Esophagus squamous epithelium (tissue), 5 donors: ENCODE data around the gene ACP4. TPM values are rescaled to one million over a fixed set of nuclear protein-coding genes. Genes with fewer than 3 reads are reported as not detected.

Source experiments
- DNase-seq: peaks from one replicate; lab custom pipeline; 2025; lab: John Stamatoyannopoulos, UW
- H3K27ac ChIP-seq, 4 donors: fragments of 200-600 bp; sonication (generic); one replicate each; pipeline ENCODE4 v1.5.1; 2016 to 2019; ENCODE audit warnings: mild to moderate bottlenecking in 1 of 4
- H3K27me3 ChIP-seq, 4 donors: fragments of 200-600 bp; sonication (generic); 1 replicate in 3 of 4; 2 replicates in 1 of 4; pipeline versions ENCODE4 v1.5.1 to v1.6.0; 2017 to 2021; ENCODE audit warnings: antibody characterized with exemption in 1 of 4
- H3K36me3 ChIP-seq, 3 donors: fragments of 200-600 bp; sonication (generic); one replicate each; pipeline ENCODE4 v1.5.1; 2016 to 2019
- H3K4me1 ChIP-seq, 3 donors: fragments of 200-600 bp; sonication (generic); one replicate each; pipeline ENCODE4 v1.5.1; 2017 to 2019
- H3K4me3 ChIP-seq, 4 donors: fragments of 200-600 bp; sonication (generic); 1 replicate in 3 of 4; 2 replicates in 1 of 4; pipeline ENCODE4 v1.5.1; 2016 to 2019; ENCODE audit warnings: mild to moderate bottlenecking in 2 of 4, moderate library complexity in 1 of 4
- H3K9me3 ChIP-seq, 3 donors: fragments of 200-600 bp; sonication (generic); one replicate each; pipeline ENCODE4 v1.5.1; 2016 to 2019
- CTCF ChIP-seq, 6 experiments: fragments of 450-650 bp in 4 of 6; fragments of 200-600 bp in 2 of 6; sonication (generic) in 2 of 6; IDR thresholded peaks; one replicate each; pipeline ENCODE4 v1.5.1; 2016 to 2019; ENCODE audit warnings: antibody characterized with exemption in 6 of 6, mild to moderate bottlenecking in 4 of 6, moderate library complexity in 4 of 6
- POLR2A ChIP-seq, 4 donors: fragments of 450-650 bp; IDR thresholded peaks; one replicate each; pipeline ENCODE4 v1.6.1; 2017; ENCODE audit warnings: antibody characterized with exemption in 4 of 4, mild to moderate bottlenecking in 4 of 4, moderate library complexity in 3 of 4
- WGBS, 2 donors: methylation state at CpG; one replicate each; pipeline ENCODE4 v1.1.5; 2018; 5-methylcytosine and 5-hydroxymethylcytosine counted together
- intact Hi-C: fragments of 100-400 bp; cut with DNase I; formaldehyde crosslinking; loops from one replicate; pipeline ENCODE4 v1.15.0; 2022
- total RNA-seq, 4 donors: library from RNA; depleted of rRNA; stranded (reverse); fragments of >200 nt; gene quantifications; one replicate each; pipeline ENCODE4 v1.1.0, GENCODE V29; 2016
- donor health status: DM: yes; HTN: yes; CAD: no.

The ACP4 gene
- total RNA-seq, 4 donors from 2014 or later = not detected

DNA sequence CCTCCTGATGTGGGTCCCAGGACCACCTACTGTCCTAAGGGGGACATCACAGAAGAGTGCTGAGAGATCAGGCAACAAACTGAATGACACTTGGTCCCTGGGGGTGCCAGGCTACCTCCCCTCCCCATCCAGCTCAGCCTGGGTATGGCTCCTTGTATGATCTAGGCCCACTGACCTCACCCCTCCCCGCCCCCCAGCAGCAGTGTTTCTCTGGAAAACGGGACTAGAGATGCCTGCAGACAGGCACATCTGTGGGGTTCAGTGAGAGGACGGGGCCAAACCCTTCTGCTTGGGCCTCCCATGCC is 9.3 kb downstream of the ACP4 start:
- H3K27me3 ChIP-seq = no peaks in the 10 kb centered on the region
- intact Hi-C loops = no loop called here

DNA sequence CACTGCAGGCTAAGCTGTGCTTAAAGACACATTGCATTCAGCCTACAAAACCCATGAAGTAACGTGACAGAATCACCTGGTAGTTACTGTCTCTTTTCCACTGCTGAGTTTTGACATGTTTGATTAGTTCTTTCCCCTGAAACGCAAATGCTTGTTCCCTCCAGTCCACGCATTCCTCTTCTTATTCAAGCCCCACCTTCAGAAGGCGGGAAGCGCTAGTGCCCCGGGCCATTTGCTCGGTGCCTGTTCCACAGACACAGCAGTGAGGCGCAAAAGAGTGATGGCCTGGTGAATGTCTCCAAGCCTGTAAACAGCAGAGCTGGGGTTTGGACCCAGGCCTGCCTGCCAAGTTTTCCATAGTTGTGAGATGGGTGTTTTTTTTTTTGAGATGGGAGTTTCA is 10.9 kb downstream of the ACP4 start:
- Histone ChIP-seq H3K4me1 (peaks cover 11 to 45% (median 17%) of the 10 kb centered on the region in 3 donors), H3K27me3 (no peaks in the 10 kb centered on the region), H3K36me3 (peaks cover 13 to 61% (median 23%) of the 10 kb centered on the region in 3 donors), H3K27ac (no peak overlapping the region), H3K4me3 (no peak overlapping the region), H3K9me3 (no peaks in the 10 kb centered on the region)
- 51 to 55% methylated on average over 3 to 8 of the region's 8 CpGs for WGBS, 2 donors
- no peak for DNase-seq
- TF ChIP-seq POLR2A (IDR thresholded peaks at IDR 0.05) = no peak
- TF ChIP-seq CTCF (IDR thresholded peaks at IDR 0.05) = no peak
- intact Hi-C loops = no loop called here

More for the DNA sequence above, 9.3 kb downstream of the ACP4 start:
- Histone ChIP-seq H3K9me3 (no peaks in the 10 kb centered on the region), H3K4me3 (no peak overlapping the region), H3K36me3 (peaks cover 13 to 69% (median 23%) of the 10 kb centered on the region in 3 donors), H3K27ac (no peak overlapping the region), H3K4me1 (peaks cover 11 to 43% (median 12%) of the 10 kb centered on the region in 3 donors)
- WGBS, 2 donors = 100% methylated on average over 1 of the region's 3 CpGs; no CpG with 5 or more reads in 1 of the 2 donors
- no peak for DNase-seq
- no peak for TF ChIP-seq CTCF (IDR thresholded peaks at IDR 0.05)
- TF ChIP-seq POLR2A (IDR thresholded peaks at IDR 0.05) = no peak

DNA sequence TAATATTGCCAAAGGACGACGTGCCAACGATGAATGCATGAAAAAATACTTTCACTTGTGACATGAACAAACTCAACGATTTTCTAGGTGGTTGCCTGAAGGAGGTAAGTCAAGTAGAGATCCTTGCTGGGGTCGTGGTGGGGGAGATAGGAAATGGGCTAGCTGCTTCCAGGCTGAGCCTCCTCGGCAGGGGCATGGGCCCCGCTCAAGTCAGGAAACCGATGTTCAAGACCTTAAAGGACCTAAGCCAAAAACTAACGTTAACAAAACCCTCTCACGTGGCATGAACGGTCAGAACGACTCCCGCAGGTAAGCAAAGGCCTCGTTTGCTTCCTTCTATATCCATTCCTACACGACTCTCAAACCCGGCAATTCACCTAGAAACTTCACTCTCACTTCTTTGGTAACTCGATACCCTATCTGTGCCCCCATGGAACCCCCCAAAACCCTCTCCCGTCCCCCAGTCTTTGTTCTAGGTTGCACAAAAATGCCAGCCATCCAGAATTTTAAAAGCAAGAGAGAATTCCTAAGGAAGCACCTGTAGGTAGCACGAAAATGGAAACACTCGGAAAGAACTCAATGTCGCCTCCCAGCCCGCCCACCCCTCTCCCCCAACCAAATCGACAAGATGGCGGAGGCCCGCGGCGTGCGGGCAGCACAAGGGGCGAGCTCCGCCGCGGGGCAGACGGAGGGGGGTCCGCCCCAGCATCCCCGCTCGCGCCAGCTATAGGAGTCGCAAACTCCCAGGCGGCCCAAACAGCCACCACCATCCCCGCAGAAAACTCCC is 13.6 kb downstream of the ACP4 start:
- no peaks in the 10 kb centered on the region for H3K9me3 ChIP-seq
- no peak for DNase-seq
- intact Hi-C loops = no loop called here
- H3K4me1 ChIP-seq = peaks cover 11 to 45% (median 17%) of the 10 kb centered on the region in 3 donors
- WGBS, 2 donors = 1% methylated on average over 22 to 30 of the region's 40 CpGs
- peak overlapping the region; percentile 82 to 99 (median 86) for H3K4me3 ChIP-seq
- TF ChIP-seq POLR2A (IDR thresholded peaks at IDR 0.05) (no peak), CTCF (IDR thresholded peaks at IDR 0.05) (no peak)
- no peaks in the 10 kb centered on the region for H3K27me3 ChIP-seq
- H3K27ac ChIP-seq = peak overlapping the region; percentile 90 to 98 (median 94)
- H3K36me3 ChIP-seq = peaks cover 1 to 34% (median 12%) of the 10 kb centered on the region in 3 donors

GRCh38 chr19:50804420-50805272 is 14.4 kb downstream of the ACP4 start:
- H3K4me1 ChIP-seq = peaks cover 11 to 45% (median 17%) of the 10 kb centered on the region in 3 donors
- peak overlapping the region; percentile 82 to 99 (median 86) for H3K4me3 ChIP-seq
- H3K36me3 ChIP-seq = peaks cover 0 to 26% (median 4%) of the 10 kb centered on the region in 3 donors
- TF ChIP-seq POLR2A (IDR thresholded peaks at IDR 0.05) = peak in 2 of 4 donors; percentile 68 to 73
- TF ChIP-seq CTCF (IDR thresholded peaks at IDR 0.05) = peak in 2 of 6 experiments; percentile 21 to 40
- peak overlapping the region; percentile 90 to 98 (median 94) for H3K27ac ChIP-seq
- H3K9me3 ChIP-seq = no peaks in the 10 kb centered on the region
- H3K27me3 ChIP-seq = no peaks in the 10 kb centered on the region
- WGBS, 2 donors = 1 to 2% methylated on average over 17 to 24 of the region's 62 CpGs
- intact Hi-C loops = no loop called here
- peak; percentile 90 for DNase-seq
